Suppressor macrophage treated with lipopolysaccharide for 4 hours (primary cell): ENCODE data around the gene CTF1.
"Not testable (repeated sequence)": the region's sequence is repeated elsewhere in the genome, so short reads cannot be mapped to it uniquely, and the experiment has no call there.

Experiments
- DNase-seq: peaks from one replicate; pipeline ENCODE4 v3.0.0-alpha.2; 2020

The CTF1 gene

GRCh38 chr16:30931068-30931650 lies 34.7 kb downstream of the CTF1 start:
- no peak for DNase-seq

- peak; percentile 76 for DNase-seq
These were observed 38.6 kb downstream of the CTF1 start for GRCh38 chr16:30934827-30935557.

DNA sequence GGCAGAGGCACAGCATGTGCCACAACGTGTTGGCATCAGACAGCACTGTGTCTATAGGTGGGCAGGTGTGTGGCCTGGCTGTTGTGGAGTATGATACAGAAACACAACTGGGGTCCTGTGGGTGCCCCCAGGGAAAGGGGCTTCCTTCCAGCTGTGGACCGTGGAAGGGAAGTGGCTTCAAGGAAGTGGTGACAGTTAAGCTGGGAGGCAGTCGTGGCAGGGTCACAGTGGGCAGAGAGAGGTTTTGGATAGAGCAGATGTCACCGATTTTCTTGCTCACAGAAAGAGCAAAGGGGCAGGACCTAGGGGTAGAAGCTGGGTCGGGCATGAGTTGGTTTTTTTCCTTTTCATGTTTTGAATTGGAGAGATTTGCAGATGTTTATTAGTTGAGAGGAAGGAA lies 41.3 kb downstream of the CTF1 start:
- DNase-seq: no peak

- DNase-seq: not testable (repeated sequence)
These were observed 43.2 kb downstream of the CTF1 start for GRCh38 chr16:30939571-30939970.

DNA sequence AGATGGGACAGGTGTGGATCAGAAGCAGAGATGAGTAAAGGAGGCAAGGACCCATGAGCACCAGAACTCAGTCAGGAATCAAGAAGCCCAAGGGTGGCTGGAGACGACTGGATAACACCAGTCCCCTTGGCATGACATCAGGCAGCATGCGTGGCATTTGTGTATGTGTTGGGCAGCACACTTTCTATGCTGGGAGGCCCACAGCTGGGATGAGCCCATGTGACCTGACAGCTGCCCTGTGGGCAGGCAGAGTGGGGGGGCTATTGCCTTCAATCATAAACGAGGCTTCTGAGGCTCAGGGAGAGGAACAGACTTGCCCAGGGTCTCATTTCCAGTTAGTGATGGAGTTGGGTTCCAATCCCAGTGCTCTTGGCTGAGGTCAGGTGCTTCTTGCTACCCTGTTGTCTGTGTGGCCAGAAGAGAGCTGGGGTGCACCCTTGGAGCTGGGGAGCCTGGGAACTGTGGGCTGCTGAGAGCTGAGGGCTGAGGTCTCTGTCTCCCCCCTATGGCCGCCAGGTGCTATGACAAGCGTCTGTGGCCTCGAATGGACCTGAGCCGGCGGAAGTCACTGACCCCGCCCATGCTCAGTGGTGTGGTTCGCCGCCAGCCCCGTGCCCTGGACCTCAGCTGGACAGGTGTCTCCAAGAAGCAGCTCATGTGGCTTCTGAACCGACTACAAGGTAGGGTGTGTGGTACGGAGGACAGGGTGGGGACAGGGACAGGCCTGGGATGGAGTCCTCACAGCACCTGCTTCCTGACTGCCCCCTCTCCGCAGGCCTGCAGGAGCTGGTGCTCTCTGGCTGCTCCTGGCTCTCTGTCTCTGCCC lies 45.4 kb downstream of the CTF1 start:
- DNase-seq: peak; percentile 76

DNA sequence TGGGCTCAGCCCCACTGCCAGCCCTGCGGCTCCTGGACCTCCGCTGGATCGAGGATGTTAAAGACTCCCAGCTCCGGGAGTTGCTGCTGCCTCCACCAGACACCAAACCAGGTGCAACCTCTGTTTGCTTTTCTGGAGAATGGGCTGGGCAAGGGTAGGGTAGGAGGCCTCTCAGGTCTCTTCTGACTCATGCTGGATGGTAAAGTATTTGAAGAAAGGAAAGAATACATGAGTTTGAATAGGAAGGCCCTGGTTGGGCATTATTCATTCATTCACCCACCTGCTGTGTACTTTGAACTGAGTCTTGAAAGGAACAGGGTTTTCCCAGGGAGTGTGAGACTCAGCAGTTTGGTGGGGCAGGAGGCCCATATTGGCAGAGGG lies 46.0 kb downstream of the CTF1 start:
- no peak for DNase-seq

- no peak for DNase-seq
These were observed 47.9 kb downstream of the CTF1 start for GRCh38 chr16:30944352-30944751.

DNA sequence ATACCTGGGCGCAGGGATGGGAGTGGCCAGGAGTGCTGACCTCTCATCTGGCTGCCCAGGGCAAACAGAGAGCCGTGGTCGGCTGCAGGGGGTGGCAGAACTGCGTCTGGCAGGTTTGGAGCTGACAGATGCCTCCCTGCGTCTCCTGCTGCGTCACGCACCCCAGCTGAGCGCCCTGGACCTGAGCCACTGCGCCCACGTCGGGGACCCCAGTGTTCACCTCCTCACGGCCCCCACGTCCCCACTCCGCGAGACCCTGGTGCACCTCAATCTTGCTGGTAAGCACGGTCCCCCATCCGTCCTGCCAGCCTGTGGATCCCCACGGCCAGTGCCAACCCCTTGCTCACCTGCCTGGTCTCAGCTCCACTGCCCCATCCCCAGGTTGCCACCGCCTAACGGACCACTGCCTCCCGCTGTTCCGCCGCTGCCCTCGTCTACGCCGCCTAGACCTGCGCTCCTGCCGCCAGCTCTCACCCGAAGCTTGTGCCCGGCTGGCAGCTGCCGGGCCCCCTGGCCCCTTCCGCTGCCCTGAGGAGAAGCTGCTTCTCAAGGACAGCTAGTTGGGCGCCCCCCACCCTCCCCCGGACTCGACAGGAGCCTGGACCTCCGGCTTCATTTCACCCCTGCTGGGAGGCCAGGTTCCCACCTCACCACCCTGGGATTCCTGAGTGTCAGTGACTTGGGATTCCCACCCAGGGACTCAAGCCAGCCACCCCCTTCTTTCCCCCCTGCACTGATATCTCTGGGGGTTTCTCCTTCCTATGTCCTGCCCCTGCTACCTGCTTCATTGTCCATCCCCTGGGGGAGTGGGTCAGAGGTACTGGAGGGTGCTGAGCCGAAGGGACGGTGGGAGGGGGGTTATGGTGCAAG lies 50.5 kb downstream of the CTF1 start:
- DNase-seq: no peak

GRCh38 chr16:30947541-30947858 lies 51.1 kb downstream of the CTF1 start:
- no peak for DNase-seq

DNA sequence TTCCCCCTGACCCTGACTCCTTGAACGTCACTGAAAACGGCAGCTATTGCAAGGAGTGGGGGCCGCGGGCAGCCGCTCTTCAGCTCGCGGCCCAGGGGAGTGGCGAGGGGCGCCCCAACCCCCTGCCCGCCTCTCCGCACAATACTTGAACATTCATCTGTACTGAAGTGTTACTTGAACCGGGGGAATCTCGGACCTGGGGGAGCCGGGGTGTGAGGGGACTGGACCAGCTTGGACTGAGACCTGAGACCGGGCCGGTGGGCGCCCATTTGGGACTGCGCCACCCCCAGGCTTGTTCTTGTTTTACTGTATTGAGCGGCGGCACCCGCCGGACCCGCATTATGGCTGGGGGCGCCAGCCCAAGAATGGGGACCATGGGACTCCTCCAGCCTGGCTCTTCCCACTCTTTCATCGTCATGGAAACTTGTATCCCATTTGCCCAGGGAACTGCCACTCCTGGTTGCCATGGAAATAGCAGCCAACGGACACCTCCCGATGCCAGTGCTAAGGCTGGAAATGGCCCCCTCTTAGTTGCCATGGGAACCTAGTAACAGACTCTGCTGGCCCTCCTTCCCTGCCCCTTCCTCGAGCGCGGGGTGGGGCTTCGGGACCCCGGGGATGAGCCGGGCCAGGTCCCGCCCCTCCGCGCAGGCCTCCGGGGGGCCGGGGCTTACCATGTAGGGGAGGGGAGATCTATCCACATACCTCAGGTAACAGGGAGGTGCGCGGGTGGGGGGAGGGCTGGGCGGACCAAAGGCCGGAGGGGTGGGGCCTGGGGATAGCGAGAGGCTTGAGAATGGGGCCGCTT lies 51.6 kb downstream of the CTF1 start:
- DNase-seq: peak; percentile 53

DNA sequence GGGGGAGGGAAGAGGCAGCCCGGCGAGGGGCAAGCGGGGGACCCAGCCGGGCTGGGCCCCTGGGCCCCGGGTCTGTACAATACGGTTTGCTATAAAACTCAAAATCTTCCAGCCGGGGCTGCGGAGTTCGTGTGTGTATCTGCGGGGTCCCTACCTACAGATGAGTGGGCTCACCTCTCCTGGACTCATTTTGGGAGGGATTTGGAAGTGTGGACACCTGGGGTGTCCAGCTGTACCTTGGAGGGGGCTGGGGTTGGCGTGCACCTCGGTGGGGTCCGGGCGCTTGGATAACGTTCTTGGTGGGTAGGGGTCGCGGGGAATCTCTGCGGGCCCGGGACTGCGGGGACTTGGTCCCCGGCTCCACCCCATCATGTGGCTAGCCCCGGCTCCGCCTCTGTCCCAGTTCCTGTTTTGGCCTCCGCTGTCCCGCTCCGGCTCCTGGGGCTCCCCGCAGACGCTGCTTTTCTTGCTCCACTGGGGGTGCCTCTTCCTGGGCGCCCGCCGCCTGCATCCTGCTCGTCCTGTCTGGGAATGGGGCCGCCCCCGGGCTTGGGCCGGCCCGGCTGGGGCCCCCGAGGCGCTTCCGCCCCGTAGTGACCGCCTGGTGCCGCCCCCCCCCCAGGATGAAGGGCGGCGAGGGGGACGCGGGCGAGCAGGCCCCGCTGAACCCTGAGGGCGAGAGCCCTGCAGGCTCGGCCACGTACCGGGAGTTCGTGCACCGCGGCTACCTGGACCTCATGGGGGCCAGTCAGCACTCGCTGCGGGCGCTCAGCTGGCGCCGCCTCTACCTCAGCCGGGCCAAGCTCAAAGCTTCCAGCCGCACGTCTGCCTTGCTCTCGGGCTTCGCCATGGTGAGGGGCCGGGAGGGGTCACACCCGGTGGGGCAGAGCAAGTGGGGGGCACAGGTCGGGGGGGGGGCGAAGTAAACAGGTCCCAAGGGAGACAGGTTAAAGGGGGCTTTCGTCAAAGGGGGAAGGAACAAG lies 52.5 kb downstream of the CTF1 start, which contains the start of gene ORAI3:
Gene ORAI3, plus strand, starts transcription at position 402 of the 983 bp plus-strand sequence. Its CDS starts 222 bp downstream, at position 624.
- peak; percentile 83 for DNase-seq

DNA sequence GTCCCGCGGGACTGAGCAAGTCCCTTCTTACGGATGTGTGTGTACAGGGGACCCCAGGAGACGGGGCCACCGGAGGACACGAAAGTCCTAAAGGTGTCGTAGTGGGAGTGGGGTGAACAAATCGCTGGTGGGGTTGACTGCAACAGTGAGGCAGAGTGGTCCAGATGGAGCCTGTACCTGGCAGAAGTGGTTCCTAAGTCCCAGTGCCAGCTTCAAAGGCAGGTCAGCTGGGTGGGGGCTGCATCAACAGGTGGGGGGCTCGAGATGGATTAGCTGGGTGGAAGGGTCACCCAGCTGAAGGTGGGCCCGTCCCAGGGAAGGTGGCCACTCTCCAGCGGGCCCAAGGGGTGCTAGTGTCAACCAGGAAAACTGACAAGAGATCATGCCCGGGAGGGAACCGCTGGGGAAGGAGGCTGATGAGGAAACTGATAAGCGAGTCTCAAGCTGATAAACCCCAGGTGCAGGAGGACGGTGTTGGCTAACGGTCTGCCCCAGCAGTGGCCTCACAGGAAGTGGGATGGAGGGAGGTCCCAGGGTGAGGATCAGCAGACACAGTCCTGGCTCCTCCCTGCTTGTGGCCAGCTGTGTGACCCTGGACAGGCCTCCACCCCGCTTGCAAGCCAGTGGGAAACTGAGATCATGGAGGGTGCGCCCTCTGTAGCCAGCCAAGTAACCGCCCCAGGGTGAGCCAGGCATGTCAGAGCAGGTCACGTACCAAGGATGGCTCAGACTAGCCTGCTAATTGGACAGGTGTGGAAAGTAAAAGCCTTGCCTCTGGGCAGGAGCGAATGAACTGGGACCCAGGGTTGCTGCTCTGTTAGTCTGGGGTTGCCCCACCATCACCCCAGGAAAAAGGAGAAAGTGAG lies 53.5 kb downstream of the CTF1 start:
- DNase-seq: peak; percentile 87

DNA sequence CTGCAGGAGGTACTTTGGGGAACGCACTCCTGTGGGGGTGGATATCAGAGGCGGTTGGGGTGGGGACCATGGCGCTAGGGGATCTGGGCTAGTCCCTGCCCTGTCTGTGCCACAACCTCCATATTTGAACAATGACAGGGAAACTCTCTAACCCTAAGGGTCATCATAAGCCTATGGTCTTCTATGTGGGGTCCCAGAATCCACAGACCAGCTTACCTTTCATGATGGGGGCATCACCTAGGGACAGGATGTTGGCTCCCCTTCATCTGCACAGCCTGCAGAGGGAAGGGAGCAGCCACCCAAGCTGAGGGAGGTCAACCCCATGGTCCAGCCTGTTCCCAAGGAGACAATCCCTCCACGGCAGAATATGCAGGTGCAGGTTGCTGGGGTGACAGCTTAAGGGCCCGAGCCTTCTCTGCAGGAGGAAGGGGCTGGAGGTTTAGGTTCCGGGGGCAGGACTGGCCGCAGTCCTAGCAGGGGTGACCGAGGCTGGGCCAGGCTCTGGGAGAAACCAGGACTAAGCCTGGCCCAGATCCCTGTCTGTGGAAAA lies 54.2 kb downstream of the CTF1 start:
- DNase-seq: no peak

- no peak for DNase-seq
These were observed 54.8 kb downstream of the CTF1 start for GRCh38 chr16:30951193-30951592.

DNA sequence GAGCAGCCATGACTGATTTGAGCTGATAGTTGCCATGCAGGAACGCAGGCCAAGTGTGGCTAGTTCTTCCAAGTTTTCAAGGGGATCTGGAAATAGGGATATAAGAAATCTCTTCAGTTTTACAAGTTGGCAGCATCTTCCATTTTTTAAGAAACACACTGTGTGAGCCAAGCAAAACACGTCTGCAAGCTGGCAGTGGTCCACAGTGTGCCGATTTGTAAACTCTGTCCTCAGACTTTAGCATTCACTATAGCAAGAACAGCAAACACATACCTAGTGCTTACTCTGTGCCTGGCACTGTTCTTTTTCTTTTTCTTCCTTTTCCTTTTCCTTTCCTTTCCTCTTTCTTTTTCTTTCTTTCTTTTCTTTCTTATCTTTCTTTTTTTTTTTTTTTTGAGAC lies 55.3 kb downstream of the CTF1 start:
- DNase-seq: no peak

DNA sequence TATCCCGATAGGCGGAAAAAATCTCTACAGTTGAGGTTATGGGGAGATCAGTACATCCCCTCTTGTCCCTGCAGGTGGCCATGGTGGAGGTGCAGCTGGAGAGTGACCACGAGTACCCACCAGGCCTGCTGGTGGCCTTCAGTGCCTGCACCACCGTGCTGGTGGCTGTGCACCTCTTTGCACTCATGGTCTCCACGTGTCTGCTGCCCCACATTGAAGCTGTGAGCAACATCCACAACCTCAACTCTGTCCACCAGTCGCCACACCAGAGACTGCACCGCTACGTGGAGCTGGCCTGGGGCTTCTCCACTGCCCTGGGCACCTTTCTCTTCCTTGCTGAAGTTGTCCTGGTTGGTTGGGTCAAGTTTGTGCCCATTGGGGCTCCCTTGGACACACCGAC lies 56.7 kb downstream of the CTF1 start:
- DNase-seq: no peak
